ENCODE results near the gene COL5A1. TPM values are rescaled to one million over a fixed set of nuclear protein-coding genes. Genes with fewer than 3 reads are reported as not detected.

COL5A1 gene
- total RNA-seq, 1 experiment from 2014 or later, result 10.6 TPM

DNA sequence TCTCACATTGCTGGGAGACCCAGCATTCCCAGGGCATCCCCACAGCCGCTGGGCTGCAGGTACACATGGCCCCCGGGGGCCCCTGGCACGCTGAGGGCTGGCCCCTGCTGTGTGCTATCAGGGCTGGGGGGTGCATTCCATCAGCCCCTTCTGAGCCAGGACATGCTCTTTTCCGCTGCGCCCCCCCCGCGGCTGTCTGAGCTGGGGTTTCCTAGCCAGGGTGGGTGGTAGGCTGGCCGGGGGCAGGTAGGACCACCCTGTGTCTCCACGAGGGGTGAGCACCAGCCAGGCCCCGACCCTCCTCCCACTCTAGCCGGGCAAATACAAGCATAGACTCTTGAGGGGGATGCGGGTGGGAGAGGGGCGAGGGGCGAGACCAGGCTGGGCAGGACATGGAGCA lies 180.9 kb downstream of the COL5A1 start:
- Histone ChIP-seq H3K4me1 (ENCODE audit: insufficient read depth, low read length) (no peaks in the 10 kb centered on the region), H3F3A (ENCODE audit: low read length, unreplicated experiment) (no peaks in the 10 kb centered on the region), H3K27me3 (ENCODE audit: low read length) (no peaks in the 10 kb centered on the region), H3K27ac (ENCODE audit: low read length) (no peak overlapping the region), H3K4me3 (ENCODE audit: low read length) (no peak overlapping the region), H2AFZ (ENCODE audit: low read length) (no peak overlapping the region), H4K20me1 (ENCODE audit: low read length) (no peaks in the 10 kb centered on the region), H3K9ac (ENCODE audit: low read length) (no peak overlapping the region), H3K4me2 (ENCODE audit: low read length) (no peak overlapping the region), H3K9me2 (replicated peaks; ENCODE audit: low read length) (no peaks in the 10 kb centered on the region), H3K9me3 (ENCODE audit: low read length) (no peaks in the 10 kb centered on the region), H3K79me2 (ENCODE audit: low read length) (no peaks in the 10 kb centered on the region), H3K36me3 (ENCODE audit: low read depth, low read length) (no peaks in the 10 kb centered on the region)
- no TSS peak for BruUV-seq (replicated peaks)
- intact Hi-C loops (cut with micrococcal nuclease), result no loop called here
- TF ChIP-seq EZH2 (IDR thresholded peaks at IDR 0.05; ENCODE audit: low read length, unreplicated experiment) (no peak), EZH2phosphoT487 (IDR thresholded peaks at IDR 0.05; ENCODE audit: borderline replicate concordance, low read length) (no peak)
- TF ChIP-seq, protein P1, sequence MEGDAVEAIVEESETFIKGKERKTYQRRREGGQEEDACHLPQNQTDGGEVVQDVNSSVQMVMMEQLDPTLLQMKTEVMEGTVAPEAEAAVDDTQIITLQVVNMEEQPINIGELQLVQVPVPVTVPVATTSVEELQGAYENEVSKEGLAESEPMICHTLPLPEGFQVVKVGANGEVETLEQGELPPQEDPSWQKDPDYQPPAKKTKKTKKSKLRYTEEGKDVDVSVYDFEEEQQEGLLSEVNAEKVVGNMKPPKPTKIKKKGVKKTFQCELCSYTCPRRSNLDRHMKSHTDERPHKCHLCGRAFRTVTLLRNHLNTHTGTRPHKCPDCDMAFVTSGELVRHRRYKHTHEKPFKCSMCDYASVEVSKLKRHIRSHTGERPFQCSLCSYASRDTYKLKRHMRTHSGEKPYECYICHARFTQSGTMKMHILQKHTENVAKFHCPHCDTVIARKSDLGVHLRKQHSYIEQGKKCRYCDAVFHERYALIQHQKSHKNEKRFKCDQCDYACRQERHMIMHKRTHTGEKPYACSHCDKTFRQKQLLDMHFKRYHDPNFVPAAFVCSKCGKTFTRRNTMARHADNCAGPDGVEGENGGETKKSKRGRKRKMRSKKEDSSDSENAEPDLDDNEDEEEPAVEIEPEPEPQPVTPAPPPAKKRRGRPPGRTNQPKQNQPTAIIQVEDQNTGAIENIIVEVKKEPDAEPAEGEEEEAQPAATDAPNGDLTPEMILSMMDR (conservative IDR thresholded peaks at IDR 0.05; ENCODE audit: low read depth, low read length), result no peak
- CTCF ChIA-PET, result no interaction called here
- DNase-seq (no peak), ATAC-seq (no peak)
- POLR2A ChIA-PET (ENCODE audit: unreplicated experiment), result interaction anchor here (0.6 kb wide), 1 partner anchor 14 kb away, joined by 11 read pairs; no protein-coding TSS in a partner anchor

DNA sequence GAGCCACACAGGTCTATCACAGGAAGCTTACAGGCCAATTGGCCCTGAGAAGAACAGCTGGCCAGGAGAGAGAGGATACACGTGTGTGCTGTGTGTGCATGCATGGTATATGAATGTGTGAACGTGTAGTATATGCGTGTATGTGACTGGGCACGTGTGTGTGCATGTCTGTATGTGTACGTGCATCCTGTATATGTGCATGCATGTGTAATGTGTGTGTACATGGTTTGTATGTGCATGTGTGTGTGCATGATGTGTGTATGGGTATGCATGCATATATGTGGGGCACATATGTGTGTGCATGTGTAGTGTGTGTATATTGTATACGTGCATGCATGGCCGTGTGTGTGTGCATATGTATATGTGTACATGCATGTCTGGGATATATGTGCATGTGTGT lies 182.0 kb downstream of the COL5A1 start:
- Histone ChIP-seq H3K9ac (ENCODE audit: low read length) (no peak overlapping the region), H3K9me2 (replicated peaks; ENCODE audit: low read length) (no peaks in the 10 kb centered on the region), H3K36me3 (ENCODE audit: low read depth, low read length) (no peaks in the 10 kb centered on the region), H2AFZ (ENCODE audit: low read length) (no peak overlapping the region), H3K4me1 (ENCODE audit: insufficient read depth, low read length) (no peaks in the 10 kb centered on the region), H3K27me3 (ENCODE audit: low read length) (no peaks in the 10 kb centered on the region), H3K4me2 (ENCODE audit: low read length) (no peak overlapping the region), H3K27ac (ENCODE audit: low read length) (no peak overlapping the region), H3K79me2 (ENCODE audit: low read length) (no peaks in the 10 kb centered on the region), H4K20me1 (ENCODE audit: low read length) (no peaks in the 10 kb centered on the region), H3F3A (ENCODE audit: low read length, unreplicated experiment) (no peaks in the 10 kb centered on the region), H3K4me3 (ENCODE audit: low read length) (no peak overlapping the region), H3K9me3 (ENCODE audit: low read length) (no peaks in the 10 kb centered on the region)
- DNase-seq, result no peak
- ChIA-PET POLR2A (ENCODE audit: unreplicated experiment) (no interaction called here), CTCF (no interaction called here)
- no peak for ATAC-seq
- BruUV-seq (replicated peaks), result no TSS peak
- no peak for TF ChIP-seq EZH2 (IDR thresholded peaks at IDR 0.05; ENCODE audit: low read length, unreplicated experiment)
- no peak for TF ChIP-seq EZH2phosphoT487 (IDR thresholded peaks at IDR 0.05; ENCODE audit: borderline replicate concordance, low read length)
- TF ChIP-seq, protein P1 (conservative IDR thresholded peaks at IDR 0.05; ENCODE audit: low read depth, low read length), result no peak
- intact Hi-C loops (cut with micrococcal nuclease), result no loop called here

- no peak for ATAC-seq
- Histone ChIP-seq H3K9ac (ENCODE audit: low read length) (no peak overlapping the region), H3K79me2 (ENCODE audit: low read length) (no peaks in the 10 kb centered on the region), H3K27me3 (ENCODE audit: low read length) (no peaks in the 10 kb centered on the region), H3F3A (ENCODE audit: low read length, unreplicated experiment) (no peaks in the 10 kb centered on the region), H3K36me3 (ENCODE audit: low read depth, low read length) (no peaks in the 10 kb centered on the region), H3K4me3 (ENCODE audit: low read length) (no peak overlapping the region), H2AFZ (ENCODE audit: low read length) (no peak overlapping the region), H3K4me1 (ENCODE audit: insufficient read depth, low read length) (no peaks in the 10 kb centered on the region), H3K27ac (ENCODE audit: low read length) (no peak overlapping the region), H4K20me1 (ENCODE audit: low read length) (no peaks in the 10 kb centered on the region), H3K9me2 (replicated peaks; ENCODE audit: low read length) (no peaks in the 10 kb centered on the region), H3K9me3 (ENCODE audit: low read length) (no peaks in the 10 kb centered on the region), H3K4me2 (ENCODE audit: low read length) (no peak overlapping the region)
- ChIA-PET CTCF (no interaction called here), POLR2A (ENCODE audit: unreplicated experiment) (no interaction called here)
- no TSS peak for BruUV-seq (replicated peaks)
- intact Hi-C loops (cut with micrococcal nuclease), result no loop called here
- TF ChIP-seq EZH2 (IDR thresholded peaks at IDR 0.05; ENCODE audit: low read length, unreplicated experiment), result no peak
- no peak for TF ChIP-seq EZH2phosphoT487 (IDR thresholded peaks at IDR 0.05; ENCODE audit: borderline replicate concordance, low read length)
- TF ChIP-seq, protein P1 (conservative IDR thresholded peaks at IDR 0.05; ENCODE audit: low read depth, low read length), result no peak
- no peak for DNase-seq
Measured at GRCh38 chr9:134824583-134824982, 183.0 kb downstream of the COL5A1 start.
